H9 (cell line): ENCODE results near the gene TRPM3. TPM values are rescaled to one million over a fixed set of nuclear protein-coding genes. Genes with fewer than 3 reads are reported as not detected.

Source experiments
- DNase-seq: peaks from one replicate; pipeline ENCODE4 v3.0.0-alpha.2; 2017
- H2AFZ ChIP-seq: one replicate; pipeline ENCODE4 v1.6.1; 2013; ENCODE audit warnings: mild to moderate bottlenecking, low read length, control low read depth, moderate library complexity
- H2AK5ac ChIP-seq: 2 replicates; pipeline ENCODE4 v1.6.1; 2013; ENCODE audit warnings: low read length, control low read depth, mixed read lengths; ENCODE audit not compliant: insufficient read length
- H2BK120ac ChIP-seq: one replicate; pipeline ENCODE4 v1.6.1; 2013; ENCODE audit warnings: low read depth, mild to moderate bottlenecking, low read length, control low read depth, inconsistent platforms; ENCODE audit not compliant: poor library complexity, severe bottlenecking
- H2BK12ac ChIP-seq: 2 replicates; pipeline ENCODE4 v1.6.1; 2013; ENCODE audit warnings: low read length, control low read depth, mixed read lengths, low read depth; ENCODE audit not compliant: insufficient read length
- H2BK15ac ChIP-seq: 2 replicates; pipeline ENCODE4 v1.6.1; 2013; ENCODE audit warnings: low read depth, low read length, control low read depth
- H2BK20ac ChIP-seq: one replicate; pipeline ENCODE4 v1.6.1; 2013; ENCODE audit warnings: low read depth, mild to moderate bottlenecking, low read length, control low read depth, inconsistent platforms; ENCODE audit not compliant: poor library complexity, severe bottlenecking
- H2BK5ac ChIP-seq: 2 replicates; pipeline ENCODE4 v1.6.1; 2013; ENCODE audit warnings: low read length, control low read depth, mixed read lengths; ENCODE audit not compliant: insufficient read length
- H3K14ac ChIP-seq: 2 replicates; pipeline ENCODE4 v1.6.1; 2013; ENCODE audit warnings: low read length, control low read depth; ENCODE audit not compliant: insufficient read depth
- H3K18ac ChIP-seq: 2 replicates; pipeline ENCODE4 v1.6.1; 2013; ENCODE audit warnings: low read depth, mild to moderate bottlenecking, mixed read lengths, low read length, control low read depth; ENCODE audit not compliant: insufficient read length
- H3K23ac ChIP-seq: 2 replicates; pipeline ENCODE4 v1.6.1; 2013; ENCODE audit warnings: low read length, control low read depth, mixed read lengths, low read depth; ENCODE audit not compliant: insufficient read length
- H3K23me2 ChIP-seq: 2 replicates; pipeline ENCODE4 v1.6.1; 2013; ENCODE audit warnings: low read depth, mild to moderate bottlenecking, mixed read lengths, low read length, control low read depth; ENCODE audit not compliant: insufficient read length, poor library complexity, severe bottlenecking
- H3K27ac ChIP-seq: 2 replicates; pipeline ENCODE4 v1.5.1; 2013; ENCODE audit warnings: low read length, control low read depth, mixed read lengths, low read depth; ENCODE audit not compliant: insufficient read length
- H3K27me3 ChIP-seq: 2 replicates; pipeline ENCODE4 v1.6.1; 2013; ENCODE audit warnings: low read length, control low read depth, inconsistent platforms; ENCODE audit not compliant: insufficient read depth
- H3K4ac ChIP-seq: 2 replicates; pipeline ENCODE4 v1.6.1; 2013; ENCODE audit warnings: low read depth, mild to moderate bottlenecking, control low read depth, inconsistent platforms, low read length, moderate library complexity
- H3K4me1 ChIP-seq: 2 replicates; pipeline ENCODE4 v1.6.1; 2013; ENCODE audit warnings: low read length, control low read depth, inconsistent platforms; ENCODE audit not compliant: insufficient read depth
- H3K4me2 ChIP-seq: 2 replicates; pipeline ENCODE4 v1.6.1; 2013; ENCODE audit warnings: low read length, control low read depth, mixed read lengths; ENCODE audit not compliant: insufficient read length, insufficient read depth
- H3K56ac ChIP-seq: 2 replicates; pipeline ENCODE4 v1.6.1; 2013; ENCODE audit warnings: low read depth, mild to moderate bottlenecking, mixed read lengths, low read length, control low read depth; ENCODE audit not compliant: insufficient read length
- H3K79me1 ChIP-seq: 2 replicates; pipeline ENCODE4 v1.6.1; 2013; ENCODE audit warnings: low read depth, mild to moderate bottlenecking, moderate library complexity, low read length, control low read depth, inconsistent platforms; ENCODE audit not compliant: insufficient read depth, poor library complexity, severe bottlenecking
- H3K79me2 ChIP-seq: 2 replicates; pipeline ENCODE4 v1.6.1; 2013; ENCODE audit warnings: low read length, control low read depth, inconsistent platforms; ENCODE audit not compliant: insufficient read depth
- H3K9ac ChIP-seq: 2 replicates; pipeline ENCODE4 v1.6.1; 2013; ENCODE audit warnings: low read length, control low read depth, mixed read lengths; ENCODE audit not compliant: insufficient read length; ENCODE audit errors: extremely low read depth
- H3K9me3 ChIP-seq: one replicate; pipeline ENCODE4 v1.6.1; 2013; ENCODE audit warnings: low read depth, low read length, inconsistent platforms; ENCODE audit not compliant: control insufficient read depth
- H3T11ph ChIP-seq: one replicate; pipeline ENCODE4 v1.6.1; 2013; ENCODE audit warnings: mild to moderate bottlenecking, low read length, control low read depth, inconsistent platforms
- H4K20me1 ChIP-seq: one replicate; pipeline ENCODE4 v1.6.1; 2013; ENCODE audit not compliant: control insufficient read depth, insufficient read length, insufficient read depth
- H4K5ac ChIP-seq: 2 replicates; pipeline ENCODE4 v1.6.1; 2013; ENCODE audit warnings: low read depth, mild to moderate bottlenecking, mixed read lengths, low read length, control low read depth; ENCODE audit not compliant: insufficient read length
- H4K8ac ChIP-seq: replicated peaks from 2 replicates; pipeline ENCODE4 v1.6.1; 2013; ENCODE audit warnings: low read length, control low read depth, mixed read lengths, low read depth; ENCODE audit not compliant: insufficient read length
- H4K91ac ChIP-seq: 2 replicates; pipeline ENCODE4 v1.6.1; 2013; ENCODE audit warnings: low read depth, mild to moderate bottlenecking, moderate library complexity, mixed read lengths, low read length, control low read depth; ENCODE audit not compliant: insufficient read length
- H3K27ac Mint-ChIP-seq, 3 experiments: 2 replicates in 2 of 3; 3 replicates in 1 of 3; pipeline ENCODE4 v1.8.0; 2020 to 2021; ENCODE audit warnings: mixed read lengths in 3 of 3, mild to moderate bottlenecking in 1 of 3, moderate library complexity in 1 of 3
- H3K27me3 Mint-ChIP-seq: 2 replicates; pipeline ENCODE4 v1.8.0; 2021; ENCODE audit warnings: low read depth, mild to moderate bottlenecking, moderate library complexity, mixed read lengths
- H3K36me3 Mint-ChIP-seq, 3 experiments: 2 replicates in 2 of 3; 3 replicates in 1 of 3; pipeline ENCODE4 v1.8.0; 2020 to 2021; ENCODE audit warnings: low read depth in 3 of 3, mixed read lengths in 3 of 3; ENCODE audit not compliant: insufficient read depth in 1 of 3
- H3K4me1 Mint-ChIP-seq, 2 experiments: 2 replicates each; pipeline ENCODE4 v1.8.0; 2020; ENCODE audit warnings: mixed read lengths in 2 of 2
- H3K4me3 Mint-ChIP-seq, 2 experiments: 2 replicates in 1 of 2; 3 replicates in 1 of 2; pipeline ENCODE4 v1.8.0; 2020 to 2021; ENCODE audit warnings: mild to moderate bottlenecking in 2 of 2, mixed read lengths in 2 of 2, moderate library complexity in 1 of 2
- H3K9me3 Mint-ChIP-seq, 2 experiments: 2 replicates in 1 of 2; 3 replicates in 1 of 2; pipeline ENCODE4 v1.8.0; 2020; ENCODE audit warnings: mild to moderate bottlenecking in 2 of 2, mixed read lengths in 2 of 2, moderate library complexity in 1 of 2
- CTCF ChIP-seq: fragments of 200-600 bp; sonication (generic); conservative IDR thresholded peaks from 3 replicates; pipeline ENCODE4 v1.8.0; 2021; ENCODE audit warnings: antibody characterized with exemption, mild to moderate bottlenecking
- WGBS: extraction: QIAGEN DNeasy Blood & Tissue Kit; methylation state at CpG from one replicate; pipeline ENCODE4 v1.1.7; 2013; ENCODE audit warnings: missing lambda C conversion rate, low lambda C conversion rate, mixed read lengths; ENCODE audit not compliant: insufficient read length; ENCODE audit errors: extremely low coverage; 5-methylcytosine and 5-hydroxymethylcytosine counted together
- total RNA-seq: library from RNA; stranded (reverse); gene quantifications from 2 replicates; pipeline ENCODE4 v1.2.1, GENCODE V29; 2021

Gene TRPM3
- total RNA-seq, 1 experiment from 2014 or later: 10.3 TPM

- no peak overlapping the region for H3K9ac ChIP-seq
- H2AK5ac ChIP-seq: no peak overlapping the region
- H4K8ac ChIP-seq: no peak overlapping the region
- H3K27ac Mint-ChIP-seq: no peak overlapping the region
- H2BK15ac ChIP-seq: no peak overlapping the region
- H4K20me1 ChIP-seq: no peaks in the 10 kb centered on the region
- no peak overlapping the region for H2BK12ac ChIP-seq
- no peaks in the 10 kb centered on the region for H3K27me3 Mint-ChIP-seq
- H2AFZ ChIP-seq: no peak overlapping the region
- H3K4ac ChIP-seq: no peak overlapping the region
- H3K56ac ChIP-seq: no peak overlapping the region
- no peak overlapping the region for H3K27ac ChIP-seq
- no peak for DNase-seq
- H3K79me2 ChIP-seq: no peaks in the 10 kb centered on the region
- no peak overlapping the region for H3K4me2 ChIP-seq
- no peaks in the 10 kb centered on the region for H3K4me1 ChIP-seq
- no CpG with 5 or more reads among the region's 4 CpGs for WGBS
- H3K23ac ChIP-seq: no peak overlapping the region
- no peaks in the 10 kb centered on the region for H3K23me2 ChIP-seq
- no peak overlapping the region for H2BK120ac ChIP-seq
- H3K9me3 ChIP-seq: no peaks in the 10 kb centered on the region
- H4K91ac ChIP-seq: no peak overlapping the region
- no peak overlapping the region for H2BK20ac ChIP-seq
- H3K4me1 Mint-ChIP-seq: peaks cover 7 to 9% of the 10 kb centered on the region in 2 experiments; a peak in 3 of 4 replicates
- no peaks in the 10 kb centered on the region for H3K27me3 ChIP-seq
- no peak overlapping the region for H3K4me3 Mint-ChIP-seq
- no peak overlapping the region for H3K14ac ChIP-seq
- no peaks in the 10 kb centered on the region for H3K36me3 Mint-ChIP-seq
- H4K5ac ChIP-seq: no peak overlapping the region
- no peak overlapping the region for H3K18ac ChIP-seq
- H3K79me1 ChIP-seq: no peaks in the 10 kb centered on the region
- no peak overlapping the region for H2BK5ac ChIP-seq
- H3T11ph ChIP-seq: no peak overlapping the region
- TF ChIP-seq CTCF: no peak
- H3K9me3 Mint-ChIP-seq: no peaks in the 10 kb centered on the region
Observed at GRCh38 chr9:71052287-71052686, 69.1 kb downstream of the TRPM3 start.
